Ishikawa (cell line): ENCODE data around the gene FAM3C.

Experiments
- CEBPB ChIP-seq: IDR thresholded peaks from 2 replicates; pipeline ENCODE4 v1.6.1; 2012
- CREB1 ChIP-seq: IDR thresholded peaks from 2 replicates; pipeline ENCODE4 v1.6.1; 2012; ENCODE audit warnings: low read depth
- EGR1 ChIP-seq: IDR thresholded peaks from 2 replicates; pipeline ENCODE4 v1.6.1; 2012
- EP300 ChIP-seq: IDR thresholded peaks from 2 replicates; pipeline ENCODE4 v1.6.1; 2012; ENCODE audit warnings: borderline replicate concordance
- FOXM1 ChIP-seq: IDR thresholded peaks from 2 replicates; pipeline ENCODE4 v1.6.1; 2012; ENCODE audit warnings: low read depth, borderline replicate concordance
- MAX ChIP-seq: IDR thresholded peaks from 2 replicates; pipeline ENCODE4 v1.6.1; 2012
- NFIC ChIP-seq: IDR thresholded peaks from 2 replicates; pipeline ENCODE4 v1.6.1; 2012
- RAD21 ChIP-seq: IDR thresholded peaks from 2 replicates; pipeline ENCODE4 v1.6.1; 2012; ENCODE audit warnings: low read depth
- REST ChIP-seq: IDR thresholded peaks from 2 replicates; pipeline ENCODE4 v1.6.1; 2012; ENCODE audit warnings: low read depth, mild to moderate bottlenecking
- TAF1 ChIP-seq: IDR thresholded peaks from 2 replicates; pipeline ENCODE4 v1.6.1; 2012; ENCODE audit warnings: low read depth, mild to moderate bottlenecking
- TCF12 ChIP-seq: IDR thresholded peaks from 2 replicates; pipeline ENCODE4 v1.6.1; 2012; ENCODE audit warnings: low read depth
- TEAD4 ChIP-seq: IDR thresholded peaks from 2 replicates; pipeline ENCODE4 v1.6.1; 2012
- USF1 ChIP-seq: IDR thresholded peaks from 2 replicates; pipeline ENCODE4 v1.6.1; 2012
- YY1 ChIP-seq: IDR thresholded peaks from 2 replicates; pipeline ENCODE4 v1.6.1; 2012; ENCODE audit warnings: low read depth
- ZBTB7A ChIP-seq: IDR thresholded peaks from 2 replicates; pipeline ENCODE4 v1.6.1; 2012; ENCODE audit warnings: low read depth

The FAM3C gene

GRCh38 chr7:121436688-121437087, 40.6 kb upstream of the FAM3C start:
- no peak for TF ChIP-seq YY1
- no peak for TF ChIP-seq FOXM1
- no peak for TF ChIP-seq REST
- TF ChIP-seq EP300 = no peak
- TF ChIP-seq TAF1 = no peak
- TF ChIP-seq MAX = no peak
- TF ChIP-seq NFIC = no peak
- TF ChIP-seq TEAD4 = no peak
- no peak for TF ChIP-seq CEBPB
- TF ChIP-seq RAD21 = no peak
- TF ChIP-seq USF1 = no peak
- TF ChIP-seq ZBTB7A = no peak
- TF ChIP-seq EGR1 = no peak

- no peak for TF ChIP-seq MAX
- no peak for TF ChIP-seq CREB1
- TF ChIP-seq CEBPB = no peak
- TF ChIP-seq EP300 = no peak
- no peak for TF ChIP-seq NFIC
Observed at GRCh38 chr7:121436136-121436535, 40.0 kb upstream of the FAM3C start.

GRCh38 chr7:121433775-121434174, 37.7 kb upstream of the FAM3C start:
- no peak for TF ChIP-seq REST
- TF ChIP-seq TAF1 = no peak
- no peak for TF ChIP-seq NFIC
- no peak for TF ChIP-seq MAX
- TF ChIP-seq EGR1 = no peak
- no peak for TF ChIP-seq CREB1
- TF ChIP-seq USF1 = no peak
- no peak for TF ChIP-seq TCF12
- TF ChIP-seq TEAD4 = no peak
- no peak for TF ChIP-seq CEBPB

- TF ChIP-seq TAF1 (no peak), USF1 (no peak), CEBPB (no peak), CREB1 (no peak), EP300 (no peak), YY1 (no peak), REST (no peak), FOXM1 (no peak), TEAD4 (no peak), MAX (no peak)
Observed at GRCh38 chr7:121431996-121432395, 35.9 kb upstream of the FAM3C start.
